ENCODE measurements around the gene PHF2. TPM values are rescaled to one million over a fixed set of nuclear protein-coding genes. Genes with fewer than 3 reads are reported as not detected.

Gene PHF2
- total RNA-seq, 1 experiment from 2014 or later = 12.9 TPM

GRCh38 chr9:93579711-93580516 is 3.5 kb downstream of the PHF2 start:
- DNase-seq (ENCODE audit: low read depth, low spot score) = no peak
- in situ Hi-C loops (cut with HindIII; ENCODE audit: low pct_unique_long_range_greater_than_20kb, low sequenced_read_pairs) = no loop called here

GRCh38 chr9:93580654-93581380 is 4.4 kb downstream of the PHF2 start:
- in situ Hi-C loops (cut with HindIII; ENCODE audit: low pct_unique_long_range_greater_than_20kb, low sequenced_read_pairs) = no loop called here
- DNase-seq (ENCODE audit: low read depth, low spot score) = no peak

GRCh38 chr9:93582115-93582514 is 5.7 kb downstream of the PHF2 start:
- in situ Hi-C loops (cut with HindIII; ENCODE audit: low pct_unique_long_range_greater_than_20kb, low sequenced_read_pairs) = no loop called here
- no peak for DNase-seq (ENCODE audit: low read depth, low spot score)

- in situ Hi-C loops (cut with HindIII; ENCODE audit: low pct_unique_long_range_greater_than_20kb, low sequenced_read_pairs) = no loop called here
- no peak for DNase-seq (ENCODE audit: low read depth, low spot score)
Observed at GRCh38 chr9:93582550-93582949, 6.2 kb downstream of the PHF2 start.

GRCh38 chr9:93585259-93585658 is 8.9 kb downstream of the PHF2 start:
- no peak for DNase-seq (ENCODE audit: low read depth, low spot score)
- in situ Hi-C loops (cut with HindIII; ENCODE audit: low pct_unique_long_range_greater_than_20kb, low sequenced_read_pairs) = no loop called here

GRCh38 chr9:93585695-93586094 is 9.3 kb downstream of the PHF2 start:
- in situ Hi-C loops (cut with HindIII; ENCODE audit: low pct_unique_long_range_greater_than_20kb, low sequenced_read_pairs) = no loop called here
- no peak for DNase-seq (ENCODE audit: low read depth, low spot score)

- no peak for DNase-seq (ENCODE audit: low read depth, low spot score)
- in situ Hi-C loops (cut with HindIII; ENCODE audit: low pct_unique_long_range_greater_than_20kb, low sequenced_read_pairs) = no loop called here
Observed at GRCh38 chr9:93586290-93587057, 10.1 kb downstream of the PHF2 start.

GRCh38 chr9:93587284-93587650 is 10.9 kb downstream of the PHF2 start:
- DNase-seq (ENCODE audit: low read depth, low spot score) = no peak
- in situ Hi-C loops (cut with HindIII; ENCODE audit: low pct_unique_long_range_greater_than_20kb, low sequenced_read_pairs) = no loop called here

- in situ Hi-C loops (cut with HindIII; ENCODE audit: low pct_unique_long_range_greater_than_20kb, low sequenced_read_pairs) = no loop called here
- DNase-seq (ENCODE audit: low read depth, low spot score) = no peak
Observed at GRCh38 chr9:93587651-93588347, 11.4 kb downstream of the PHF2 start.

GRCh38 chr9:93588641-93589609 is 12.5 kb downstream of the PHF2 start:
- in situ Hi-C loops (cut with HindIII; ENCODE audit: low pct_unique_long_range_greater_than_20kb, low sequenced_read_pairs) = no loop called here

GRCh38 chr9:93589688-93590087 is 13.3 kb downstream of the PHF2 start:
- in situ Hi-C loops (cut with HindIII; ENCODE audit: low pct_unique_long_range_greater_than_20kb, low sequenced_read_pairs) = no loop called here
- DNase-seq (ENCODE audit: low read depth, low spot score) = no peak

More at GRCh38 chr9:93588641-93589609, 12.5 kb downstream of the PHF2 start:
- no peak for DNase-seq (ENCODE audit: low read depth, low spot score)

- in situ Hi-C loops (cut with HindIII; ENCODE audit: low pct_unique_long_range_greater_than_20kb, low sequenced_read_pairs) = no loop called here
- DNase-seq (ENCODE audit: low read depth, low spot score) = no peak
Observed at GRCh38 chr9:93590609-93591234, 14.3 kb downstream of the PHF2 start.

- no peak for DNase-seq (ENCODE audit: low read depth, low spot score)
- in situ Hi-C loops (cut with HindIII; ENCODE audit: low pct_unique_long_range_greater_than_20kb, low sequenced_read_pairs) = no loop called here
Observed at GRCh38 chr9:93591301-93592007, 15.1 kb downstream of the PHF2 start.

GRCh38 chr9:93592008-93592642 is 15.7 kb downstream of the PHF2 start:
- in situ Hi-C loops (cut with HindIII; ENCODE audit: low pct_unique_long_range_greater_than_20kb, low sequenced_read_pairs) = no loop called here
- no peak for DNase-seq (ENCODE audit: low read depth, low spot score)

- no peak for DNase-seq (ENCODE audit: low read depth, low spot score)
- in situ Hi-C loops (cut with HindIII; ENCODE audit: low pct_unique_long_range_greater_than_20kb, low sequenced_read_pairs) = no loop called here
Observed at GRCh38 chr9:93592643-93593021, 16.2 kb downstream of the PHF2 start.

Data from SK-MEL-5 (cell line).